ENCODE data around the gene RGS11.
"Not testable (repeated sequence)": the region's sequence is repeated elsewhere in the genome, so short reads cannot be mapped to it uniquely, and the experiment has no call there.

The RGS11 gene

GRCh38 chr16:280552-280951, 4.8 kb upstream of the RGS11 start, which contains the start of gene ARHGDIG:
TSS of gene ARHGDIG (plus strand) at chr16:280591. CDS start at chr16:280681, 90 bp downstream.
- DNase-seq (ENCODE audit: low read depth in 2 of 2) = no peak

GRCh38 chr16:280005-280460, 4.3 kb upstream of the RGS11 start:
- DNase-seq (ENCODE audit: low read depth in 2 of 2) = no peak

GRCh38 chr16:279531-279930, 3.8 kb upstream of the RGS11 start:
- no peak for DNase-seq (ENCODE audit: low read depth in 2 of 2)

GRCh38 chr16:278863-279366, 3.2 kb upstream of the RGS11 start:
- no peak for DNase-seq (ENCODE audit: low read depth in 2 of 2)

GRCh38 chr16:276426-277077, 808 bp upstream of the RGS11 start:
- no peak for DNase-seq (ENCODE audit: low read depth in 2 of 2)

- no peak for DNase-seq (ENCODE audit: low read depth in 2 of 2)
Measured at GRCh38 chr16:275041-275641, 603 bp downstream of the RGS11 start.

GRCh38 chr16:273547-274421, 2.0 kb downstream of the RGS11 start:
- no peak for DNase-seq (ENCODE audit: low read depth in 2 of 2)

GRCh38 chr16:272633-273546, 2.9 kb downstream of the RGS11 start:
- no peak for DNase-seq (ENCODE audit: low read depth in 2 of 2)

GRCh38 chr16:270381-271255, 5.1 kb downstream of the RGS11 start:
- DNase-seq (ENCODE audit: low read depth in 2 of 2) = no peak

GRCh38 chr16:269061-269796, 6.5 kb downstream of the RGS11 start:
- DNase-seq (ENCODE audit: low read depth in 2 of 2) = no peak

GRCh38 chr16:268141-269053, 7.3 kb downstream of the RGS11 start:
- no peak for DNase-seq (ENCODE audit: low read depth in 2 of 2)

GRCh38 chr16:267562-267961, 8.2 kb downstream of the RGS11 start:
- not testable (repeated sequence) for DNase-seq (ENCODE audit: low read depth in 2 of 2)

GRCh38 chr16:266258-267164, 9.2 kb downstream of the RGS11 start:
- DNase-seq (ENCODE audit: low read depth in 2 of 2) = no peak

GRCh38 chr16:265711-266110, 10.0 kb downstream of the RGS11 start:
- DNase-seq (ENCODE audit: low read depth in 2 of 2) = no peak

GRCh38 chr16:265002-265529, 10.7 kb downstream of the RGS11 start:
- no peak for DNase-seq (ENCODE audit: low read depth in 2 of 2)

- no peak for DNase-seq (ENCODE audit: low read depth in 2 of 2)
Measured at GRCh38 chr16:264440-264951, 11.2 kb downstream of the RGS11 start.

- no peak for DNase-seq (ENCODE audit: low read depth in 2 of 2)
Measured at GRCh38 chr16:263944-264343, 11.8 kb downstream of the RGS11 start.

Measured in fibroblast of skin of left quadriceps (primary cell).